HG03439 (cell line): ENCODE data around the gene TMPRSS2.

Experiments
- ATAC-seq: cut with Tn5 transposase; IDR thresholded peaks from one replicate; pipeline ENCODE4 v1.9.1; 2021; ENCODE audit warnings: mild to moderate bottlenecking, moderate library complexity; ENCODE audit not compliant: unreplicated experiment

The TMPRSS2 gene

GRCh38 chr21:41507521-41508414, at the start of gene TMPRSS2:
TSS of gene TMPRSS2 (minus strand) at chr21:41508158. CDS start at chr21:41498133, 10,025 bp downstream.
- no peak for ATAC-seq

GRCh38 chr21:41555057-41555456, 47.1 kb upstream of the TMPRSS2 start:
- ATAC-seq = no peak

GRCh38 chr21:41552254-41552653, 44.3 kb upstream of the TMPRSS2 start:
- ATAC-seq = no peak

- no peak for ATAC-seq
Observed at GRCh38 chr21:41548781-41549180, 40.8 kb upstream of the TMPRSS2 start.

GRCh38 chr21:41547111-41547510, 39.2 kb upstream of the TMPRSS2 start:
- ATAC-seq = no peak

- ATAC-seq = no peak
Observed at GRCh38 chr21:41545500-41546359, 37.8 kb upstream of the TMPRSS2 start.

GRCh38 chr21:41542727-41543126, 34.8 kb upstream of the TMPRSS2 start:
- ATAC-seq = no peak

- no peak for ATAC-seq
Observed at GRCh38 chr21:41537356-41537755, 29.4 kb upstream of the TMPRSS2 start.

- no peak for ATAC-seq
Observed at GRCh38 chr21:41536827-41537103, 28.8 kb upstream of the TMPRSS2 start.

- no peak for ATAC-seq
Observed at GRCh38 chr21:41536076-41536826, 28.3 kb upstream of the TMPRSS2 start.

GRCh38 chr21:41530366-41530765, 22.4 kb upstream of the TMPRSS2 start:
- no peak for ATAC-seq

GRCh38 chr21:41529769-41530168, 21.8 kb upstream of the TMPRSS2 start:
- no peak for ATAC-seq

GRCh38 chr21:41526478-41527087, 18.6 kb upstream of the TMPRSS2 start:
- no peak for ATAC-seq

GRCh38 chr21:41523175-41523574, 15.2 kb upstream of the TMPRSS2 start:
- ATAC-seq = no peak

- ATAC-seq = no peak
Observed at GRCh38 chr21:41521489-41522027, 13.6 kb upstream of the TMPRSS2 start.

- ATAC-seq = no peak
Observed at GRCh38 chr21:41520560-41521442, 12.8 kb upstream of the TMPRSS2 start.

- no peak for ATAC-seq
Observed at GRCh38 chr21:41519806-41520559, 12.0 kb upstream of the TMPRSS2 start.

- no peak for ATAC-seq
Observed at GRCh38 chr21:41518757-41519156, 10.8 kb upstream of the TMPRSS2 start.

- no peak for ATAC-seq
Observed at GRCh38 chr21:41511858-41512257, 3.9 kb upstream of the TMPRSS2 start.
